Suprapubic skin (tissue), 4 donors: ENCODE results near the gene STARD3NL. TPM values are rescaled to one million over a fixed set of nuclear protein-coding genes. Genes with fewer than 3 reads are reported as not detected.

Source experiments
- DNase-seq, 2 donors: peaks; one replicate each; pipeline ENCODE4 v3.0.0-alpha.2; 2019; ENCODE audit warnings: low spot score in 2 of 2
- H3K27ac ChIP-seq: fragments of 200-600 bp; sonication (generic); one replicate; pipeline ENCODE4 v1.5.1; 2019
- H3K27me3 ChIP-seq: fragments of 200-600 bp; sonication (generic); one replicate; pipeline ENCODE4 v1.5.1; 2019
- H3K36me3 ChIP-seq: fragments of 200-600 bp; sonication (generic); one replicate; pipeline ENCODE4 v1.5.1; 2019
- H3K4me1 ChIP-seq: fragments of 200-600 bp; sonication (generic); one replicate; pipeline ENCODE4 v1.5.1; 2019
- H3K4me3 ChIP-seq: fragments of 200-600 bp; sonication (generic); one replicate; pipeline ENCODE4 v1.5.1; 2019; ENCODE audit warnings: mild to moderate bottlenecking
- H3K9me3 ChIP-seq: fragments of 200-600 bp; sonication (generic); one replicate; pipeline ENCODE4 v1.5.1; 2019
- EP300 ChIP-seq: sonication (generic); formaldehyde crosslinking; IDR thresholded peaks from one replicate; pipeline ENCODE4 v1.6.1; 2017; ENCODE audit warnings: antibody characterized with exemption
- POLR2A ChIP-seq, 2 donors: fragments of 450-650 bp; IDR thresholded peaks; one replicate each; pipeline ENCODE4 v1.6.1; 2017; ENCODE audit warnings: antibody characterized with exemption in 2 of 2, mild to moderate bottlenecking in 2 of 2, moderate library complexity in 2 of 2
- POLR2AphosphoS5 ChIP-seq, 3 donors: sonication (generic); formaldehyde crosslinking; IDR thresholded peaks; one replicate each; pipeline ENCODE4 v1.6.1; 2017; ENCODE audit warnings: antibody characterized with exemption in 3 of 3
- WGBS: methylation state at CpG from one replicate; pipeline ENCODE4 v1.1.5; 2018; 5-methylcytosine and 5-hydroxymethylcytosine counted together
- total RNA-seq, 4 donors: library from RNA; depleted of rRNA; stranded (reverse); fragments of >200 nt; gene quantifications; one replicate each; pipeline ENCODE4 v1.1.0, GENCODE V29; 2016
- TF ChIP-seq, protein P1 (sequence below), 2 donors: fragments of 200-600 bp in 1 of 2; fragments of 450-650 bp in 1 of 2; sonication (generic) in 1 of 2; IDR thresholded peaks; one replicate each; pipeline ENCODE4 v1.5.1; 2016 to 2019; ENCODE audit warnings: antibody characterized with exemption in 2 of 2, mild to moderate bottlenecking in 1 of 2, moderate library complexity in 1 of 2

STARD3NL gene
- total RNA-seq, 4 donors from 2014 or later = 7.4 to 12.4 (median 7.9) TPM

DNA sequence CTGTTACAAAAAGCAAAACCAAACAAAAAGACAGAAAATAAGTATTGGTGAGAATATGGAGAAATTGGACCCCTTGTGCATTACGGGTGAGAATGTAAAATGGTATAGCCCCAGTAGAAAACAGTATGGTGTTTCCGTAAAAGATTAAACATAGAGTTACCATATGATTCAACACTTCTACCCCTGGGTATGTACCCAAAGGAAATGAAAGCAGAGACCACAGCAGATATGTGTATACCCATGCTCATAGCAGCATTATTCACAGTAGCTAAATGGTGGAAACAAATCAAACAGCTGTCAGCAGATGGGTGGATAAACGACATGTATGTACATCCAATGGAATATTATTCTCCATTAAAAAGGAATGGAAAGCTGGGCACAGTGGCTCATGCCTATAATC, 42.4 kb downstream of the STARD3NL start:
- Histone ChIP-seq H3K9me3 (no peaks in the 10 kb centered on the region), H3K36me3 (peaks cover 45% of the 10 kb centered on the region), H3K27me3 (no peaks in the 10 kb centered on the region), H3K4me1 (peaks cover 9% of the 10 kb centered on the region), H3K27ac (no peak overlapping the region), H3K4me3 (no peak overlapping the region)
- WGBS = 87% methylated on average over 3 of the region's 3 CpGs
- no peak for TF ChIP-seq POLR2A (IDR thresholded peaks at IDR 0.05)
- no peak for TF ChIP-seq POLR2AphosphoS5 (IDR thresholded peaks at IDR 0.05)
- TF ChIP-seq, protein P1, sequence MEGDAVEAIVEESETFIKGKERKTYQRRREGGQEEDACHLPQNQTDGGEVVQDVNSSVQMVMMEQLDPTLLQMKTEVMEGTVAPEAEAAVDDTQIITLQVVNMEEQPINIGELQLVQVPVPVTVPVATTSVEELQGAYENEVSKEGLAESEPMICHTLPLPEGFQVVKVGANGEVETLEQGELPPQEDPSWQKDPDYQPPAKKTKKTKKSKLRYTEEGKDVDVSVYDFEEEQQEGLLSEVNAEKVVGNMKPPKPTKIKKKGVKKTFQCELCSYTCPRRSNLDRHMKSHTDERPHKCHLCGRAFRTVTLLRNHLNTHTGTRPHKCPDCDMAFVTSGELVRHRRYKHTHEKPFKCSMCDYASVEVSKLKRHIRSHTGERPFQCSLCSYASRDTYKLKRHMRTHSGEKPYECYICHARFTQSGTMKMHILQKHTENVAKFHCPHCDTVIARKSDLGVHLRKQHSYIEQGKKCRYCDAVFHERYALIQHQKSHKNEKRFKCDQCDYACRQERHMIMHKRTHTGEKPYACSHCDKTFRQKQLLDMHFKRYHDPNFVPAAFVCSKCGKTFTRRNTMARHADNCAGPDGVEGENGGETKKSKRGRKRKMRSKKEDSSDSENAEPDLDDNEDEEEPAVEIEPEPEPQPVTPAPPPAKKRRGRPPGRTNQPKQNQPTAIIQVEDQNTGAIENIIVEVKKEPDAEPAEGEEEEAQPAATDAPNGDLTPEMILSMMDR (IDR thresholded peaks at IDR 0.05) = no peak
- no peak for TF ChIP-seq EP300
- no peak for DNase-seq

DNA sequence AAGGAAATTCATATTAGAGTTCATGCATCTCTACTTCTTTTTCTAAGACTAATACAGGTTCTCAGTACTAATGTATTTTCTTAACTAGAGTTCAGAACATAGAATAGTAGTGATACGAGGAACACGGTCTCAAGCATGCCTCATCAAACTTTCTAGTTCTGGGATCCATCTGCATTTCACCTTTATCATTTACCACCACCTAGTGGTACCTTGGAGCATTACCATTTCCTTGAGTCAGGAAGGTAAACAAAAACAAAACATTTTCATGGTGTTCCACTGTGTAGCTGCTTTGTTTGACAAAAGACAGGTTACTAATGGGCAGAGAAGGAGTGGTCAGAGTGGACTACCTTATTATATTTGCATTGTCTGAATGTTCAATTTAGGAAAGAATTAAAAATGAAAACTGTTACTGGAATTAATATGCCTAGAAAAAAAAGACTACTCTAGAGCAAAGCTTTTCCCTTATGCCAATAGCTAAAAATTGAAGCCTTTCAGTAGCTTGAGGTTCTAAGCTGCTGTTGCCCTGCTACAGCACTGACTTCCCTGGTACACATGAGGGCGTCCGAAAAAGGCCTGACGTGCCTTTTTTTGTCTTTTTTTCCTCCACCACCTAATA, 44.5 kb downstream of the STARD3NL start:
- no peak overlapping the region for H3K27ac ChIP-seq
- WGBS = 59% methylated on average over 5 of the region's 5 CpGs
- H3K4me1 ChIP-seq = peaks cover 4% of the 10 kb centered on the region
- no peaks in the 10 kb centered on the region for H3K27me3 ChIP-seq
- H3K36me3 ChIP-seq = peaks cover 40% of the 10 kb centered on the region
- H3K9me3 ChIP-seq = no peaks in the 10 kb centered on the region
- TF ChIP-seq, protein P1 (IDR thresholded peaks at IDR 0.05) = peak; percentile 76 to 90
- no peak for TF ChIP-seq EP300
- no peak overlapping the region for H3K4me3 ChIP-seq
- DNase-seq = no peak

DNA sequence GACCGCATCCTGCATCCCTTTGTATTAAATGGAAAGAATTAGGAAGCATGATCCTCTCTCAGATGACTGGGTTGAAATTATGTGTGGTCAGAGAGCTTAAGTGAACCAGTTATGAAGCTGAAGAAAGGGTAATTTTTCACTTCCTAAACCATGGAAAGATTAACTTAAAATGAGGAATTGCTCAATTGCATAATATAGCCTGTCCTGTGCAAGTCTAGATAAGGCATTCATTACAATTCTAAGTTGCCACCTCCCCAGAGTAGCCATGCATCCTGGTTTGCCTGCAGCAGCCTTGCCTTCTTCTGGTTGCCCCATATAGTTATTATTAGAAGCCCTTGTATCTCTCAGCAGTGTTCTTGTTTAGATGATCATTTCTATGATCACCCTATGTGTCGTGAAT, 45.3 kb downstream of the STARD3NL start:
- 91% methylated on average over 2 of the region's 2 CpGs for WGBS
- no peak for DNase-seq
- no peak for TF ChIP-seq POLR2AphosphoS5 (IDR thresholded peaks at IDR 0.05)
- TF ChIP-seq, protein P1 (IDR thresholded peaks at IDR 0.05) = no peak
- no peak for TF ChIP-seq POLR2A (IDR thresholded peaks at IDR 0.05)
- no peak for TF ChIP-seq EP300
- H3K27me3 ChIP-seq = no peaks in the 10 kb centered on the region
- H3K4me3 ChIP-seq = no peak overlapping the region
- H3K4me1 ChIP-seq = peaks cover 4% of the 10 kb centered on the region
- no peak overlapping the region for H3K27ac ChIP-seq
- peaks cover 36% of the 10 kb centered on the region for H3K36me3 ChIP-seq
- H3K9me3 ChIP-seq = no peaks in the 10 kb centered on the region

DNA sequence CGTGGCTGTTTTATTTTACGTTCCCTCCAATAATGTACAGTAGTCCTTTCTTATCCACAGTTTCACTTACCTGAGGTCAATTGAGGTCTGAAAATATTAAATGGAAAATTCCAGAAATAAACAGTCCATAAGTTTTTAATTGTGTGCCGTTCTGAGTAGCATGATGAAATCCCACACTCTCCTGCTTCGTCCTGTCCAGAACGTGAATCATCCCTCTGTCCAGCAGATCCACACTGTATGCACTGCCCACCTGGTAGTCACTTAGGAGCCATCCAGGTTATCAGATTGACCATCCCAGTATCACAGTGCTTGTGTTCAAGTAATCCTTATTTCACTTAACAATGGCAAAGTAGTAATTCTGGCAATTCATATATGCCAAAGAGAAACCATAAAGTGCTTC, 46.3 kb downstream of the STARD3NL start:
- H3K36me3 ChIP-seq = peaks cover 38% of the 10 kb centered on the region
- WGBS = 84% methylated on average over 5 of the region's 5 CpGs

DNA sequence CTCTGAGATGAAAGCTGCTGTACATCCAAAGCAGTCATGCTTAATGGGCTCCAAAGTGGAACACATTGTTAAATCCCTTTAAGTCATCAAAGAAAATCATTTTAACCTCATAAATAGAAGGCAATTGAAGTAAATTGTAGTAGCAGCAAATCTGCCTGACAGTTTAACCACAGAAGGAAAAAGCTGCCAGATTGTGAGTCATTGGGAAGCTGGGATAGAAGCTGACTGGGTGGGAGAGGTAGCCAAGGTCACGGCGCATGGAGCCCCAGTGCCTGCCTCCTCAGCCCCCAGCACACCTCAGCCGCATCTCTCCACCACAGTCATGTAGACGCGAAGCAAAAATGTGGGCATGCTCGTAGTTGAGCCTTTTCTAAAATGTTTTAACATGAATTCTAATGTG, 51.3 kb downstream of the STARD3NL start:
- Histone ChIP-seq H3K4me3 (no peak overlapping the region), H3K36me3 (peaks cover 33% of the 10 kb centered on the region), H3K27me3 (no peaks in the 10 kb centered on the region), H3K27ac (no peak overlapping the region), H3K4me1 (no peaks in the 10 kb centered on the region), H3K9me3 (no peaks in the 10 kb centered on the region)
- WGBS = 89% methylated on average over 6 of the region's 6 CpGs
- no peak for DNase-seq
- no peak for TF ChIP-seq EP300
- TF ChIP-seq, protein P1 (IDR thresholded peaks at IDR 0.05) = no peak
- no peak for TF ChIP-seq POLR2A (IDR thresholded peaks at IDR 0.05)
- no peak for TF ChIP-seq POLR2AphosphoS5 (IDR thresholded peaks at IDR 0.05)

More for the DNA sequence above, 46.3 kb downstream of the STARD3NL start:
- H3K27me3 ChIP-seq = no peaks in the 10 kb centered on the region
- TF ChIP-seq EP300 (no peak), POLR2A (IDR thresholded peaks at IDR 0.05) (no peak), POLR2AphosphoS5 (IDR thresholded peaks at IDR 0.05) (no peak)
- TF ChIP-seq, protein P1 (IDR thresholded peaks at IDR 0.05) = no peak
- DNase-seq = no peak
- H3K9me3 ChIP-seq = no peaks in the 10 kb centered on the region
- H3K4me1 ChIP-seq = peaks cover 4% of the 10 kb centered on the region
- H3K4me3 ChIP-seq = no peak overlapping the region
- H3K27ac ChIP-seq = no peak overlapping the region
